HCT116 (cell line): Measurements from ENCODE around the gene KRT85.

ENCODE experiments used
- CTCF ChIP-seq, 3 experiments: fragments of 200-600 bp in 1 of 3; sonication (generic) in 1 of 3; IDR thresholded peaks in 2 of 3; conservative IDR thresholded peaks in 1 of 3; 2 replicates each; pipeline ENCODE4 v1.5.1; 2012 to 2017; ENCODE audit warnings: low read depth in 2 of 3, low read length in 2 of 3, antibody characterized with exemption in 1 of 3, borderline replicate concordance in 1 of 3, control low read depth in 1 of 3, mild to moderate bottlenecking in 1 of 3, mixed read lengths in 1 of 3, mixed run types in 1 of 3, moderate library complexity in 1 of 3; ENCODE audit not compliant: insufficient read depth in 1 of 3
- ELF1 ChIP-seq: IDR thresholded peaks from 2 replicates; pipeline ENCODE4 v1.6.1; 2012; ENCODE audit warnings: low read depth, borderline replicate concordance
- EZH2 ChIP-seq: fragments of 200-600 bp; sonication (generic); IDR thresholded peaks from 2 replicates; pipeline ENCODE4 v1.6.1; 2017; ENCODE audit warnings: antibody characterized with exemption, mixed run types
- JUND ChIP-seq: IDR thresholded peaks from 2 replicates; pipeline ENCODE4 v1.6.1; 2012
- POLR2A ChIP-seq: IDR thresholded peaks from 2 replicates; pipeline ENCODE4 v1.7.0; 2011; ENCODE audit warnings: borderline replicate concordance; ENCODE audit not compliant: insufficient read depth, insufficient read length; ENCODE audit errors: extremely low read depth
- SIN3A ChIP-seq: IDR thresholded peaks from 2 replicates; pipeline ENCODE4 v1.6.1; 2012; ENCODE audit warnings: low read depth
- SP1 ChIP-seq: IDR thresholded peaks from 2 replicates; pipeline ENCODE4 v1.6.1; 2012; ENCODE audit warnings: low read depth

GRCh38 chr12:52361553-52361952, 5.7 kb downstream of the KRT85 start:
- TF ChIP-seq JUND (no peak), CTCF (IDR thresholded peaks at IDR 0.05 in 2 of 3, conservative IDR thresholded peaks at IDR 0.05 in 1 of 3; ENCODE audit: borderline replicate concordance in 1 of 3, insufficient read depth in 1 of 3, low read depth in 2 of 3, low read length in 2 of 3) (no peak), EZH2 (no peak), POLR2A (no peak), SP1 (no peak), SIN3A (no peak), ELF1 (no peak)
